ENCODE results near the gene LRRFIP2.

DNA sequence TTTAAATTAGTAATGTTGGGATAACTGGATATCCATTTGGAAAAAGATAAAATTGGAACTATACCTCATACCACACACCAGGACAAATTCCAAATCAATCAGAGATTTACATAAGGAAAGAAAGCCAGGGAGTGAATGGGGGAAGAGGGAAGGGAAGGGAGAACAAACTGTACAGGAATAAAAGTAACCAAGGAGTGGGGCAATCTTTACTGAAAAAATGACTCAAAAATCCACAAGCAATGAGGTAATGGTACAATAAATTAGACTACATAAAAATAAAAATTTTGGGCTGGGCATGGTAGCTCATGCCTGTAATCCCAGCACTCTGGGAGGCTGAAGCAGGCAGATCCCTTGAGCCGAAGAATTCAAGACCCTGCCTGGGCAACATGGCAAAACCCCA is 98.4 kb downstream of the LRRFIP2 start:
- TF ChIP-seq, protein P1, sequence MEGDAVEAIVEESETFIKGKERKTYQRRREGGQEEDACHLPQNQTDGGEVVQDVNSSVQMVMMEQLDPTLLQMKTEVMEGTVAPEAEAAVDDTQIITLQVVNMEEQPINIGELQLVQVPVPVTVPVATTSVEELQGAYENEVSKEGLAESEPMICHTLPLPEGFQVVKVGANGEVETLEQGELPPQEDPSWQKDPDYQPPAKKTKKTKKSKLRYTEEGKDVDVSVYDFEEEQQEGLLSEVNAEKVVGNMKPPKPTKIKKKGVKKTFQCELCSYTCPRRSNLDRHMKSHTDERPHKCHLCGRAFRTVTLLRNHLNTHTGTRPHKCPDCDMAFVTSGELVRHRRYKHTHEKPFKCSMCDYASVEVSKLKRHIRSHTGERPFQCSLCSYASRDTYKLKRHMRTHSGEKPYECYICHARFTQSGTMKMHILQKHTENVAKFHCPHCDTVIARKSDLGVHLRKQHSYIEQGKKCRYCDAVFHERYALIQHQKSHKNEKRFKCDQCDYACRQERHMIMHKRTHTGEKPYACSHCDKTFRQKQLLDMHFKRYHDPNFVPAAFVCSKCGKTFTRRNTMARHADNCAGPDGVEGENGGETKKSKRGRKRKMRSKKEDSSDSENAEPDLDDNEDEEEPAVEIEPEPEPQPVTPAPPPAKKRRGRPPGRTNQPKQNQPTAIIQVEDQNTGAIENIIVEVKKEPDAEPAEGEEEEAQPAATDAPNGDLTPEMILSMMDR (IDR thresholded peaks at IDR 0.05) = no peak
- no peak for TF ChIP-seq POLR2A (IDR thresholded peaks at IDR 0.05)
